A673 (cell line): ENCODE measurements around the gene RUBCNL.

Experiments
- CTCF ChIP-seq: fragments of 300-800, 200-600 bp; sonication (generic); conservative IDR thresholded peaks from 2 replicates; pipeline ENCODE4 v1.5.1; 2017; ENCODE audit warnings: low read depth, mild to moderate bottlenecking, antibody characterized with exemption, low read length, moderate library complexity, mixed read lengths
- EZH2 ChIP-seq: fragments of 200-600 bp; sonication (generic); IDR thresholded peaks from 2 replicates; pipeline ENCODE4 v1.6.1; 2017; ENCODE audit warnings: borderline replicate concordance, low read depth, mild to moderate bottlenecking, mixed read lengths, antibody characterized with exemption, low read length; ENCODE audit not compliant: poor library complexity, severe bottlenecking

GRCh38 chr13:46311217-46311616 is 75.8 kb downstream of the RUBCNL start:
- TF ChIP-seq CTCF (no peak), EZH2 (no peak)
